HG02943 (cell line): ENCODE measurements around the gene GRAMD2B.

Source experiments
- ATAC-seq: cut with Tn5 transposase; IDR thresholded peaks from one replicate; pipeline ENCODE4 v1.9.1; 2021; ENCODE audit warnings: mild to moderate bottlenecking, low read depth, moderate library complexity; ENCODE audit not compliant: unreplicated experiment

The GRAMD2B gene

GRCh38 chr5:126471247-126471646, 48.0 kb downstream of the GRAMD2B start:
- ATAC-seq: no peak

- ATAC-seq: no peak
Measured at GRCh38 chr5:126471875-126472537, 48.8 kb downstream of the GRAMD2B start.

GRCh38 chr5:126472538-126472889, 49.3 kb downstream of the GRAMD2B start:
- ATAC-seq: no peak

- no peak for ATAC-seq
Measured at GRCh38 chr5:126477294-126478117, 54.3 kb downstream of the GRAMD2B start.

- no peak for ATAC-seq
Measured at GRCh38 chr5:126479810-126480209, 56.6 kb downstream of the GRAMD2B start.

- ATAC-seq: no peak
Measured at GRCh38 chr5:126480824-126481223, 57.6 kb downstream of the GRAMD2B start.

GRCh38 chr5:126481243-126481642, 58.0 kb downstream of the GRAMD2B start:
- no peak for ATAC-seq

GRCh38 chr5:126482591-126482990, 59.4 kb downstream of the GRAMD2B start:
- ATAC-seq: no peak

- ATAC-seq: no peak
Measured at GRCh38 chr5:126483156-126483555, 59.9 kb downstream of the GRAMD2B start.

- no peak for ATAC-seq
Measured at GRCh38 chr5:126484253-126484652, 61.0 kb downstream of the GRAMD2B start.

- no peak for ATAC-seq
Measured at GRCh38 chr5:126486332-126486731, 63.1 kb downstream of the GRAMD2B start.

- ATAC-seq: no peak
Measured at GRCh38 chr5:126487596-126487995, 64.4 kb downstream of the GRAMD2B start.

GRCh38 chr5:126488443-126489065, 65.3 kb downstream of the GRAMD2B start:
- no peak for ATAC-seq

GRCh38 chr5:126490167-126490940, 67.1 kb downstream of the GRAMD2B start:
- no peak for ATAC-seq

- no peak for ATAC-seq
Measured at GRCh38 chr5:126492939-126493338, 69.7 kb downstream of the GRAMD2B start.

- ATAC-seq: no peak
Measured at GRCh38 chr5:126494393-126494792, 71.2 kb downstream of the GRAMD2B start.

- ATAC-seq: no peak
Measured at GRCh38 chr5:126497506-126497905, 74.3 kb downstream of the GRAMD2B start.

- no peak for ATAC-seq
Measured at GRCh38 chr5:126499278-126499677, 76.1 kb downstream of the GRAMD2B start.

GRCh38 chr5:126499853-126500342, 76.7 kb downstream of the GRAMD2B start:
- no peak for ATAC-seq

GRCh38 chr5:126501448-126501847, 78.2 kb downstream of the GRAMD2B start:
- no peak for ATAC-seq
